ENCODE measurements around the gene TRIM2. TPM values are rescaled to one million over a fixed set of nuclear protein-coding genes. Genes with fewer than 3 reads are reported as not detected.

Gene TRIM2
- total and polyA plus RNA-seq, 4 donors = 3.4 to 15.5 (median 8.9) TPM

DNA sequence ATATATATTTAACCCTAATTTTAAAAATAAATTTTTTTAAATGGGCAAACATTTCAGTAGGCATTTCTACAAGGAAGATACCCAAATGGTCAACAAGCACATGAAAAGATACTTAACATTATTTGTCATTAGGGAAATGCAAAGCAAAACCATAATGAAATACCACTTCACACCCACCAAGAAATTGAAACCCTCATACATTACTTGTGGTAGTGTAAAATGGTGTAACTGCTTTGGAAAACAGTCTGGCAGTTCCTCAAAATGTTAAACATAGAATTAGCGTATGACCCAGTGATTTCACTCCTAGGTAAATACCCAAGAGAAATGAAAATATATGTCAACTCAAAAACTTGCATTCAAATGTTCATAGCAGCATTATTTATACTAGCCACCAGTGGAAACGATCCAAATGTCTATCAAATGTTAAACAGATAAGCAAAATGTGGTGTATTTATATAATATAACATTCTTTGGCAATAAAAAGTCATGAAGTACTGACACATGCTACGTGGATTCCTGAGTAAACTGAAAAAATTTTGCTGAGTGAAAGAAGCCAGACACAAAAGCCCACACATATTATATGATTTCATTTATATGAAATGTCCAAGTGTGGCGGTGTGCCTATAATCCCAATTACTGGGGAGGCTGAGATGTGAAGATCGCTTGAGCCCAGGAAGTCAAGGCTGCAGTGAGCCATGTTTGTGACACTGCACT, 16.6 kb downstream of the TRIM2 start:
- no peak for TF ChIP-seq GABPA (IDR thresholded peaks at IDR 0.05 in 1 of 2, conservative IDR thresholded peaks at IDR 0.05 in 1 of 2)
- no peak for TF ChIP-seq HNF4G (IDR thresholded peaks at IDR 0.05)
- no peak for TF ChIP-seq YY1 (IDR thresholded peaks at IDR 0.05)
- TF ChIP-seq, protein P1, sequence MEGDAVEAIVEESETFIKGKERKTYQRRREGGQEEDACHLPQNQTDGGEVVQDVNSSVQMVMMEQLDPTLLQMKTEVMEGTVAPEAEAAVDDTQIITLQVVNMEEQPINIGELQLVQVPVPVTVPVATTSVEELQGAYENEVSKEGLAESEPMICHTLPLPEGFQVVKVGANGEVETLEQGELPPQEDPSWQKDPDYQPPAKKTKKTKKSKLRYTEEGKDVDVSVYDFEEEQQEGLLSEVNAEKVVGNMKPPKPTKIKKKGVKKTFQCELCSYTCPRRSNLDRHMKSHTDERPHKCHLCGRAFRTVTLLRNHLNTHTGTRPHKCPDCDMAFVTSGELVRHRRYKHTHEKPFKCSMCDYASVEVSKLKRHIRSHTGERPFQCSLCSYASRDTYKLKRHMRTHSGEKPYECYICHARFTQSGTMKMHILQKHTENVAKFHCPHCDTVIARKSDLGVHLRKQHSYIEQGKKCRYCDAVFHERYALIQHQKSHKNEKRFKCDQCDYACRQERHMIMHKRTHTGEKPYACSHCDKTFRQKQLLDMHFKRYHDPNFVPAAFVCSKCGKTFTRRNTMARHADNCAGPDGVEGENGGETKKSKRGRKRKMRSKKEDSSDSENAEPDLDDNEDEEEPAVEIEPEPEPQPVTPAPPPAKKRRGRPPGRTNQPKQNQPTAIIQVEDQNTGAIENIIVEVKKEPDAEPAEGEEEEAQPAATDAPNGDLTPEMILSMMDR (IDR thresholded peaks at IDR 0.05; ENCODE audit: low read depth, low read length, missing input control) = no peak
- TF ChIP-seq, protein P2, sequence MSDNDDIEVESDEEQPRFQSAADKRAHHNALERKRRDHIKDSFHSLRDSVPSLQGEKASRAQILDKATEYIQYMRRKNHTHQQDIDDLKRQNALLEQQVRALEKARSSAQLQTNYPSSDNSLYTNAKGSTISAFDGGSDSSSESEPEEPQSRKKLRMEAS (IDR thresholded peaks at IDR 0.05) = no peak
- no peak for TF ChIP-seq JUND (IDR thresholded peaks at IDR 0.05)
- TF ChIP-seq SP1 (IDR thresholded peaks at IDR 0.05) = no peak
- TF ChIP-seq FOXA2 (IDR thresholded peaks at IDR 0.05) = no peak
- TF ChIP-seq, protein P3, sequence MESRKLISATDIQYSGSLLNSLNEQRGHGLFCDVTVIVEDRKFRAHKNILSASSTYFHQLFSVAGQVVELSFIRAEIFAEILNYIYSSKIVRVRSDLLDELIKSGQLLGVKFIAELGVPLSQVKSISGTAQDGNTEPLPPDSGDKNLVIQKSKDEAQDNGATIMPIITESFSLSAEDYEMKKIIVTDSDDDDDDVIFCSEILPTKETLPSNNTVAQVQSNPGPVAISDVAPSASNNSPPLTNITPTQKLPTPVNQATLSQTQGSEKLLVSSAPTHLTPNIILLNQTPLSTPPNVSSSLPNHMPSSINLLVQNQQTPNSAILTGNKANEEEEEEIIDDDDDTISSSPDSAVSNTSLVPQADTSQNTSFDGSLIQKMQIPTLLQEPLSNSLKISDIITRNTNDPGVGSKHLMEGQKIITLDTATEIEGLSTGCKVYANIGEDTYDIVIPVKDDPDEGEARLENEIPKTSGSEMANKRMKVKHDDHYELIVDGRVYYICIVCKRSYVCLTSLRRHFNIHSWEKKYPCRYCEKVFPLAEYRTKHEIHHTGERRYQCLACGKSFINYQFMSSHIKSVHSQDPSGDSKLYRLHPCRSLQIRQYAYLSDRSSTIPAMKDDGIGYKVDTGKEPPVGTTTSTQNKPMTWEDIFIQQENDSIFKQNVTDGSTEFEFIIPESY (IDR thresholded peaks at IDR 0.05) = no peak
- TF ChIP-seq NR2F2 (IDR thresholded peaks at IDR 0.05) = no peak
- TF ChIP-seq FOXA1 (IDR thresholded peaks at IDR 0.05) = no peak
- TF ChIP-seq RAD21 (IDR thresholded peaks at IDR 0.05) = no peak
- no peak for TF ChIP-seq HNF4A (conservative IDR thresholded peaks at IDR 0.05)
- TF ChIP-seq, protein P4, sequence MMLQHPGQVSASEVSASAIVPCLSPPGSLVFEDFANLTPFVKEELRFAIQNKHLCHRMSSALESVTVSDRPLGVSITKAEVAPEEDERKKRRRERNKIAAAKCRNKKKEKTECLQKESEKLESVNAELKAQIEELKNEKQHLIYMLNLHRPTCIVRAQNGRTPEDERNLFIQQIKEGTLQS (IDR thresholded peaks at IDR 0.05) = no peak
- Histone ChIP-seq H3K9ac (ENCODE audit: low read depth in 1 of 2, low read length in 2 of 2) (no peak overlapping the region), H3K4me3 (ENCODE audit: low read depth in 1 of 3, low read length in 3 of 3) (no peak overlapping the region), H3K36me3 (ENCODE audit: control insufficient read depth in 4 of 4, insufficient read depth in 3 of 4, low read depth in 1 of 4, low read length in 3 of 4) (no peaks in the 10 kb centered on the region), H3K27ac (ENCODE audit: low read depth in 1 of 2, low read length in 2 of 2) (no peak overlapping the region), H3K4me1 (ENCODE audit: control insufficient read depth in 4 of 4, insufficient read depth in 4 of 4, low read length in 3 of 4) (peaks cover 2 to 14% (median 11%) of the 10 kb centered on the region in 4 donors), H3K27me3 (ENCODE audit: control insufficient read depth in 4 of 4, insufficient read depth in 4 of 4, low read length in 3 of 4) (no peaks in the 10 kb centered on the region), H3K9me3 (ENCODE audit: control insufficient read depth in 4 of 4, low read length in 3 of 4) (no peaks in the 10 kb centered on the region)
- WGBS = 88% methylated on average over 5 of the region's 5 CpGs
- no peak for DNase-seq (ENCODE audit: low spot score)

DNA sequence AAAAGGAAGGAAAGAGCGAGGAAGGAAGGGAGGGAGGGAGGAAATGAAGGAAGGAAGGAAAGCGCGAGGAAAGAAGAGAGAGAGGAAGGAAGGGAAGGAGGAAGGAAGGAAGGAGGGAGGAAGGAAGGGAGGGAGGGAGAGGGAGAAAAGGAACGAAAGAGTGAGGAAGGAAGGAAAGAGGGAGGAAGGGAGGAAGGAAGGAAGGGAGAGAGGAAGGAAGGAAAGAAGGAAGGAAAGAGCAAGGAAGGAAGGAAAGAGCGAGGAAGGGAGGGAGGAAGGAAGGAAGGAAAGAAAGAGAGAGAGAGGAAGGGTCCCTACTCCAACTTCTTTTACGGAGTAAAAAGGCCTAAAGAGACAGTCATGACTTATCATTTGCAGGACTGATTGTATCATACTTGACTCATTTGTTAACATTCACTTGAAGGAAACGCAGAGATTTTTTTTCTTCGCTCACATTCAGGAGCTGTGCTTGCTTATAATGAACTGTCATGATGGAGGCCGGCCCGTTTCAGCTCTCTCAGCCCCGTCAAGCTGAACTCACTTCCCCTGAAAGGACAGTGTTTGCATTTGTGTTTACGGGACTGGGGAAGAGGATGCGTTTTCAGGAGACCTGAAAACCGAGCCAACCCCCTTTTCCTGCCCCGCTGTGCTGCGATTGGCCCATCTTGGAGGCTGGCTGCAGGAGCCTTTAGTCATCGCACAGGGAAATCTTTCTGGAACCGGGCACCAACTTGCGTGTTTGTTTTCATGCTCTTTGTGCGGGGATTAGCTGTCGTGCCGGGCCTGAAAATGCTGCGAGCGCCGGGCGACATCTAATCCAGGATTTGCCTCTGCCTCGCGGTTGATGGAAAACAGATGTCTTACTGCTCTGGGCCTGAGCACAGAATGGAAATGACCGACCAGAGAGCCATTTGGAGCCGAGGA, 17.8 kb downstream of the TRIM2 start:
- no peaks in the 10 kb centered on the region for H3K9me3 ChIP-seq (ENCODE audit: control insufficient read depth in 4 of 4, low read length in 3 of 4)
- H3K4me1 ChIP-seq (ENCODE audit: control insufficient read depth in 4 of 4, insufficient read depth in 4 of 4, low read length in 3 of 4) = peaks cover 2 to 14% (median 11%) of the 10 kb centered on the region in 4 donors
- peak; percentile 43 for DNase-seq (ENCODE audit: low spot score)
- H3K27ac ChIP-seq (ENCODE audit: low read depth in 1 of 2, low read length in 2 of 2) = peak overlapping the region; percentile 90 to 91
- WGBS = 26% methylated on average over 30 of the region's 30 CpGs
- peak overlapping the region; percentile 31 to 71 (median 67) for H3K4me3 ChIP-seq (ENCODE audit: low read depth in 1 of 3, low read length in 3 of 3)
- peak overlapping the region; percentile 1 to 51 for H3K9ac ChIP-seq (ENCODE audit: low read depth in 1 of 2, low read length in 2 of 2)
- TF ChIP-seq NR2F2 (IDR thresholded peaks at IDR 0.05) = no peak
- no peak for TF ChIP-seq RXRA (IDR thresholded peaks at IDR 0.05)
- TF ChIP-seq YY1 (IDR thresholded peaks at IDR 0.05) = no peak
- TF ChIP-seq HNF4A (conservative IDR thresholded peaks at IDR 0.05) = no peak
- TF ChIP-seq, protein P5, sequence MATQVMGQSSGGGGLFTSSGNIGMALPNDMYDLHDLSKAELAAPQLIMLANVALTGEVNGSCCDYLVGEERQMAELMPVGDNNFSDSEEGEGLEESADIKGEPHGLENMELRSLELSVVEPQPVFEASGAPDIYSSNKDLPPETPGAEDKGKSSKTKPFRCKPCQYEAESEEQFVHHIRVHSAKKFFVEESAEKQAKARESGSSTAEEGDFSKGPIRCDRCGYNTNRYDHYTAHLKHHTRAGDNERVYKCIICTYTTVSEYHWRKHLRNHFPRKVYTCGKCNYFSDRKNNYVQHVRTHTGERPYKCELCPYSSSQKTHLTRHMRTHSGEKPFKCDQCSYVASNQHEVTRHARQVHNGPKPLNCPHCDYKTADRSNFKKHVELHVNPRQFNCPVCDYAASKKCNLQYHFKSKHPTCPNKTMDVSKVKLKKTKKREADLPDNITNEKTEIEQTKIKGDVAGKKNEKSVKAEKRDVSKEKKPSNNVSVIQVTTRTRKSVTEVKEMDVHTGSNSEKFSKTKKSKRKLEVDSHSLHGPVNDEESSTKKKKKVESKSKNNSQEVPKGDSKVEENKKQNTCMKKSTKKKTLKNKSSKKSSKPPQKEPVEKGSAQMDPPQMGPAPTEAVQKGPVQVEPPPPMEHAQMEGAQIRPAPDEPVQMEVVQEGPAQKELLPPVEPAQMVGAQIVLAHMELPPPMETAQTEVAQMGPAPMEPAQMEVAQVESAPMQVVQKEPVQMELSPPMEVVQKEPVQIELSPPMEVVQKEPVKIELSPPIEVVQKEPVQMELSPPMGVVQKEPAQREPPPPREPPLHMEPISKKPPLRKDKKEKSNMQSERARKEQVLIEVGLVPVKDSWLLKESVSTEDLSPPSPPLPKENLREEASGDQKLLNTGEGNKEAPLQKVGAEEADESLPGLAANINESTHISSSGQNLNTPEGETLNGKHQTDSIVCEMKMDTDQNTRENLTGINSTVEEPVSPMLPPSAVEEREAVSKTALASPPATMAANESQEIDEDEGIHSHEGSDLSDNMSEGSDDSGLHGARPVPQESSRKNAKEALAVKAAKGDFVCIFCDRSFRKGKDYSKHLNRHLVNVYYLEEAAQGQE (IDR thresholded peaks at IDR 0.05) = no peak
- no peak for TF ChIP-seq TAF1 (conservative IDR thresholded peaks at IDR 0.05)
- TF ChIP-seq FOXA1 (IDR thresholded peaks at IDR 0.05) = no peak
- TF ChIP-seq, protein P2 (IDR thresholded peaks at IDR 0.05) = no peak
- TF ChIP-seq JUND (IDR thresholded peaks at IDR 0.05) = no peak
- no peak for TF ChIP-seq GABPA (IDR thresholded peaks at IDR 0.05 in 1 of 2, conservative IDR thresholded peaks at IDR 0.05 in 1 of 2)
- TF ChIP-seq SP1 (IDR thresholded peaks at IDR 0.05) = no peak
- TF ChIP-seq, protein P4 (IDR thresholded peaks at IDR 0.05) = no peak
- TF ChIP-seq, protein P1 (IDR thresholded peaks at IDR 0.05; ENCODE audit: low read depth, low read length, missing input control) = no peak
- H3K36me3 ChIP-seq (ENCODE audit: control insufficient read depth in 4 of 4, insufficient read depth in 3 of 4, low read depth in 1 of 4, low read length in 3 of 4) = no peaks in the 10 kb centered on the region
- H3K27me3 ChIP-seq (ENCODE audit: control insufficient read depth in 4 of 4, insufficient read depth in 4 of 4, low read length in 3 of 4) = no peaks in the 10 kb centered on the region

Measured in liver (tissue), 9 donors.